ENCODE data around the gene FAT2. TPM values are rescaled to one million over a fixed set of nuclear protein-coding genes. Genes with fewer than 3 reads are reported as not detected.

The FAT2 gene
- polyA plus RNA-seq, 3 donors, result not detected

GRCh38 chr5:151638619-151639018, 47.5 kb upstream of the FAT2 start:
- no peak overlapping the region for H3K4me3 Mint-ChIP-seq
- H3K36me3 Mint-ChIP-seq, result no peaks in the 10 kb centered on the region
- no peak for TF ChIP-seq CTCF (IDR thresholded peaks at IDR 0.05)
- Histone ChIP-seq H3K27ac (ENCODE audit: low read depth in 1 of 2, low read length in 2 of 2) (no peak overlapping the region), H3K9ac (ENCODE audit: insufficient read depth, low read length, poor library complexity, severe bottlenecking) (no peak overlapping the region), H3K4me1 (ENCODE audit: control insufficient read depth in 1 of 2, insufficient read depth in 2 of 2, low read length in 2 of 2) (peaks cover 32 to 35% of the 10 kb centered on the region in 2 donors), H3K4me3 (replicated peaks in 1 of 3; ENCODE audit: low read depth in 2 of 3, low read length in 3 of 3) (no peak overlapping the region), H3K79me2 (ENCODE audit: insufficient read depth, low read length) (no peaks in the 10 kb centered on the region), H3K9me3 (replicated peaks in 1 of 2; ENCODE audit: control insufficient read depth in 1 of 2, insufficient read depth in 1 of 2, low read length in 2 of 2) (no peaks in the 10 kb centered on the region), H3K27me3 (ENCODE audit: control insufficient read depth in 2 of 2, insufficient read depth in 2 of 2, low read length in 2 of 2) (peaks cover 0 to 4% of the 10 kb centered on the region in 2 donors), H3K36me3 (replicated peaks in 1 of 2; ENCODE audit: control insufficient read depth in 1 of 2, insufficient read depth in 2 of 2, low read length in 2 of 2) (no peaks in the 10 kb centered on the region), H3K4me2 (replicated peaks; ENCODE audit: extremely low read depth, low read length, poor library complexity, severe bottlenecking) (no peak overlapping the region), H4K20me1 (ENCODE audit: insufficient read depth, low read length) (no peaks in the 10 kb centered on the region), H2AFZ (ENCODE audit: insufficient read depth, low read depth, low read length, poor library complexity, severe bottlenecking) (no peak overlapping the region)
- intact Hi-C loops (cut with micrococcal nuclease), result no loop called here
- peaks cover 6 to 22% (median 17%) of the 10 kb centered on the region in 3 donors for H3K27me3 Mint-ChIP-seq (ENCODE audit: low read depth in 3 of 3)
- DNase-seq, result no peak
- no peak overlapping the region for H3K27ac Mint-ChIP-seq
- WGBS (ENCODE audit: insufficient coverage), result 84% methylated on average over 4 of the region's 4 CpGs
- peaks cover 0 to 6% (median 0%) of the 10 kb centered on the region in 7 donors for H3K9me3 Mint-ChIP-seq
- H3K4me1 Mint-ChIP-seq, result peaks cover 31% of the 10 kb centered on the region

GRCh38 chr5:151637676-151638075, 46.5 kb upstream of the FAT2 start:
- H3K27ac Mint-ChIP-seq, result no peak overlapping the region
- Histone ChIP-seq H3K9ac (ENCODE audit: insufficient read depth, low read length, poor library complexity, severe bottlenecking) (no peak overlapping the region), H3K4me1 (ENCODE audit: control insufficient read depth in 1 of 2, insufficient read depth in 2 of 2, low read length in 2 of 2) (peaks cover 30 to 31% of the 10 kb centered on the region in 2 donors), H3K27me3 (ENCODE audit: control insufficient read depth in 2 of 2, insufficient read depth in 2 of 2, low read length in 2 of 2) (peaks cover 0 to 4% of the 10 kb centered on the region in 2 donors), H3K4me2 (replicated peaks; ENCODE audit: extremely low read depth, low read length, poor library complexity, severe bottlenecking) (no peak overlapping the region), H3K9me3 (replicated peaks in 1 of 2; ENCODE audit: control insufficient read depth in 1 of 2, insufficient read depth in 1 of 2, low read length in 2 of 2) (no peaks in the 10 kb centered on the region), H3K4me3 (replicated peaks in 1 of 3; ENCODE audit: low read depth in 2 of 3, low read length in 3 of 3) (no peak overlapping the region), H4K20me1 (ENCODE audit: insufficient read depth, low read length) (no peaks in the 10 kb centered on the region), H3K27ac (ENCODE audit: low read depth in 1 of 2, low read length in 2 of 2) (no peak overlapping the region), H3K36me3 (replicated peaks in 1 of 2; ENCODE audit: control insufficient read depth in 1 of 2, insufficient read depth in 2 of 2, low read length in 2 of 2) (no peaks in the 10 kb centered on the region), H3K79me2 (ENCODE audit: insufficient read depth, low read length) (no peaks in the 10 kb centered on the region), H2AFZ (ENCODE audit: insufficient read depth, low read depth, low read length, poor library complexity, severe bottlenecking) (no peak overlapping the region)
- intact Hi-C loops (cut with micrococcal nuclease), result no loop called here
- H3K9me3 Mint-ChIP-seq, result peaks cover 0 to 6% (median 0%) of the 10 kb centered on the region in 7 donors
- no peak for TF ChIP-seq CTCF (IDR thresholded peaks at IDR 0.05)
- DNase-seq, result no peak
- H3K27me3 Mint-ChIP-seq (ENCODE audit: low read depth in 3 of 3), result peaks cover 6 to 22% (median 17%) of the 10 kb centered on the region in 3 donors
- H3K4me1 Mint-ChIP-seq, result peaks cover 33% of the 10 kb centered on the region
- H3K4me3 Mint-ChIP-seq, result no peak overlapping the region
- no peaks in the 10 kb centered on the region for H3K36me3 Mint-ChIP-seq
- 60% methylated on average over 5 of the region's 5 CpGs for WGBS (ENCODE audit: insufficient coverage)
